NCI-H82 treated with DMSO at 0.1 percent for 48 hours (cell line): ENCODE measurements around the gene ACR.
"Not testable (repeated sequence)": the region's sequence is repeated elsewhere in the genome, so short reads cannot be mapped to it uniquely, and the experiment has no call there.

Source experiments
- DNase-seq: peaks from one replicate; lab custom pipeline; 2025; ENCODE audit not compliant: unreplicated experiment; lab: John Stamatoyannopoulos, UW

Gene ACR

DNA sequence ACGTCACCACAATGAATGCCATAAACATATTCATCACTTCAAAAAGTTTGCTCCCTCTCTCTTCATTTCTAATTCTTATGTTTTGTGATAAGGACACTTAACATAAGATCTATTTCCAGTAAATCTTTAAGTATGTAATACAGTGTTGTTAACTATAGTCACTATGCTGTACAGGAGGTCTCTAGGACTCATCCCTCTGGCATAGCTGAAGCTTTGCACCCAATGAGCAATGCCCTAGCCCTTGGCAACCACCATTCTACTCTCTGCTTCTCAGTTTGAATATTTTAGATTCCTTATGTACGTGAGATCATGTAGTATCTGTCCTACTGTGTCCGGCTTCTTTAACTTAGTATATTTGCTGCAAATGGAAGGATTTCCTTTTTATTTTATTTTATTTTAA, 26.3 kb downstream of the ACR start:
- not testable (repeated sequence) for DNase-seq

DNA sequence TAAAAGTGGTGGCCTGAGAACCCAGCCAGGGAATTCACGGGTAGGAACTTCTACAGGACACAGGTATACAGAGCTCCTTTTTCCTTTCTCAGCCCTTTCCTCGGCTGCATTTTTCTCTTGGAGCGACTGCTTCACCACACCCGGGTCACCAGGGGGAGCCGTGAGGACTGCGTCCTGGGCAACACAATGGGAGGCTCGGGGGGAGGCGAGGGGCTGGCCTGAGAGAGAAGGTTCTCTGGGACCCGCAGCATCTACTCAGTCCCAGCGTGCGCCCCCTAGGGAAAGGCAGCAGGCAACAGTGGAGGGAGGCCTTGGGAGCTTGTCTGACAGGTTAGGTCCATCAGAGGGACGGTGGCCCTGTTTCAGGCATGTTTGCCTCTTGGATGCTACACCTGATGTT, 37.1 kb downstream of the ACR start:
- DNase-seq, result peak; percentile 29

DNA sequence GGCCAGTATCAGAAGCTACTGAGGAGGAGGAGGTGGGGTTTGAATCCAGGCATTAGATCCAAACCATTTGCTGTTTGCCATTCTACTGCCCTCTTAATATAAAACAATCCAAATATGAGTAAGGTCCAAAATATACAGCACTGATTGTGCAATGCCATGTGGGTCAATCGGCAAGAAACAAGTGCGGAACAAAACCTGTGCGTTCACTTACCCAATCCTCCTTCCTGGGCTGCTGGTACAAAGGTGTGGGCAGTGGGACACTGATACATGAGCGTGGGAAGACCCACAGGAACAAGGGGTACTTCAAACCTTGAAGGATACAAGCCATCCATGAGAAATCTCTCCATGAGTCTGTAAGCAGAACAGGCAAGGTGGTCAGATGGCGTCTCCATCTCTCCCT, 39.6 kb downstream of the ACR start:
- DNase-seq, result not testable (repeated sequence)

DNA sequence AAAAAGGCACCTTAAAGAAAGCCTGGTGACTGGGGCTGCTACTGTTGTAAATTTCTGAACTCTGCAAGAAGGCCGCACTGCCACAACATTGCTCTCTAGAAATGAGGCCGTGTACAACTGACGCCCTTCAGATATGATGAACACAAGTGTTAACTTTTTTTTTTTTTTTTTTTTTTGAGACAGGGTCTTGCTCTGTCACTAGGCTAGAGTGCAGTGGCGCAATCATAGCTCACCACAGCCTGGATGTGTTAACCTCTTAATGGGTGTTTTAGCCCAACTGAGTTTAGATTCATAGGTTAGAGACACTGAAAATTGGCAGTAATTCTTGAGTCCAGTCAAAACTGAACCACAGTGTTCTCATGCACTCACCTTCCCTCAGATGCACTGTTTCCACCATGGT, 42.2 kb downstream of the ACR start:
- not testable (repeated sequence) for DNase-seq

DNA sequence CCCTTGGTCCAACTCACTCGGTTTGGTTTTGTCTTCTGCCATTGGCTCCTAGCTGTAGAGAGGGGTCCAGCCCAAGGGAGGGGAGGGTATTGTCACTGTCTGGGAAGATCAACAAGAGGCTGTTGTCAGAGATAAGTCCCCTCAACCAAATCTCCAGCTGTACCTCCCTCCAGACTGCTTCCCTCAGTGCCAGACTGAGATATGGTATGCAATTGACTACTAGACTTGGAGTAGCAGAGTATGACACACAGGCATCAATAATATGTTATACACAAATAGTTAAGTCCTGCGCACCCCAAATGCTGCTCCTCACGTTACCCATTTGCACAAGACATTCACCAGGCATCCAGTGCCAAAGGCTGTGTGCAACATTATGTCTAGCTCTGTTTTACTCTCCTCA, 44.2 kb downstream of the ACR start:
- not testable (repeated sequence) for DNase-seq

DNA sequence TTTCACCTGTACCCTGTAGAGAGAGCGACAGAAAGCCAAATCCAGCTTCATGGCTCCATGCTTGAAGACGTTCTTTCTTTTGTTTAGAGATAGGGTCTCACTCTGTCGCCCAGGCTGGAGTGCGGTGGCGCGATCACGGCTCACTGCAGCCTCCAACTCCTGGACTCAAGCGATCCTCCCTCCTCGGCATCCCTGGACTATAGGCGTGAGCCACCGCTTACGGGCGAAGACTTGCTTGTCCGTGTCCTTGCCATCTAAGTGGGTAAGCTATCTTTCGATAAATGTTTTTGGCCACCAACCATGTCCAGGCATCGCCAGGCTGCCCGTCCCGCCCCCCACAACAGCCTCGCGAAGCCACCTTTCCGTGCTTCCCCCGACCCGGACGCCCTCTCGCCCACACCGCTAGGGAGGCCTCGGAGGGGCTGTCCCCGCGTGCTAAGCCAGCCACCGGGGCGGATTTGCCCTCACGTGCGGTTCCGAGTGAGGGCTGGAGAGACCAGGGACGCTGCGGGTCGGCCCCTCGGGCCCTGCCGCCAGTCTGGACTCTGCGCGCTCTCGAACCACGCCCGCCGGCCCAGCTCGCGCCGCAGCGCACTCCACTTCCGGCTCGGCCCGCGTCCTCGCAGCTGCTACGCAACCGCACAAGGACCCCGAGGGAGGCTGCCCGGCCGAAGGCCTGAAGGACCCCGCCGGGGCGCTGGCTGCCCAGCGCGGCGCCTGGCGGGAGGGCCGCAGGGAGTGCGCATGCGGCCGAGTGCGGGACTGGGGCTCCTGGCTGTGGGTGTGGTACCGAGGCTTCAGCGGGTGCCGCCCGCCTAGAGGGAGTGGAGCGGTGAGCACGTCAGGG, 45.3 kb downstream of the ACR start, which contains the start of gene RABL2B:
TSS of gene RABL2B (minus strand) at position 604 of the 847 bp plus-strand sequence. CDS start 1,342 bp downstream, outside the sequence.
- DNase-seq, result peak; percentile 45

DNA sequence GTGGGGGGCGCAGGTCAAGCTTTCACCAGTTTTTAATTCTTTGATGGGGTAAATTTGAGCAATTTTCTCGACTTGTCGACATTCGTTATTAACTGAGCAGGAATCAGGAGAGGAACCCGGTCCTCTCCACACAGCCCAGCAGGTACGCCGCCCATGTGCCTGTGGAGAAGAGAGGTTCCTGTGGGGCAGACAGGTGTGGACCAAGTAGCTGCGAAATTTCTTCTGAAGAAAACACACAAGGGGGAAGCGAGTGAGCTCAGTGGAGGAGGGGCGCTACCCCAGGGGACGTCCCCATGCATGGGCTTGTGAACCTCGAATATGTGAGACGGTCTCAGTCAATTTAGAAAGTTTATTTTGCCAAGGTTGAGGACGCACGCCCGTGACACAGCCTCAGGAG, 45.9 kb downstream of the ACR start:
- not testable (repeated sequence) for DNase-seq

DNA sequence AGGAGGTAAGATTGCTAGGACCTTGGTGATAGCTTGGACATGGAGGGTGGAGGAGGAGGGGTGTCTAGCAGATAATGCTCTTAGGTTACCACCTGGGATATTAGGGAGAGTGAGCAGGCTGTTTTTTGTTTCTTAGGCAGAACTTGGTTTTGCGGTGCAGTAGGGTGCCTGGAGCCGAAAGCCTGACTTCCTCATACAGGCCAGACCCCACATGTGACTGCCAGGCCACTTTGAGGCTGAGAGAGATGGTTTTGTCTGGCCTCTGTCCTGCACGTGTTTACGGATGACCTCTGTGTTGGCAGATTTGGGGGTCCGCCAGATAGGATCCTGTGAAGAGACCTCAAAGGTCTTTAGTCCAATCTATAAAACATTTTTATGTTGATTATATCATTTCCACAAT, 47.3 kb downstream of the ACR start:
- not testable (repeated sequence) for DNase-seq

DNA sequence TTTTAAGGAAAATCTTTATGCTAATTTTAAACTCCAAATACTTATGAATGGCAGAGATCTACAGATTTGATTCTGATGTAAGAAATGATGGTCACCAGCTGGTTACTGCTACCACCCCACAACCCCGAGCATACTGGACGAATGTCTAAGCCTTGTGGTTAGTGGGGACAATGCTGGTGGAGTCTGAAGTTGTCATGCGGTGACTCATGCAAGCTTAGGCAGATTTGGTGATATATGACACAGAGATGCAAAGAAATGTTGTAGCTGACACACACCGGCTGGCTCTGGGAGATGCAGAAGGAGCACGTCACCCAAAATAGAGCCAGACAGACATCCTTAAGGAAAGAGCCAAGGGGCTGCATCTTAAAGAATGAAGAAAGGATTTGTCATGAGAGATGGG, 48.9 kb downstream of the ACR start:
- not testable (repeated sequence) for DNase-seq
